GM19438 (cell line): Measurements from ENCODE around the gene PHETA2.
"Not testable (repeated sequence)": the region's sequence is repeated elsewhere in the genome, so short reads cannot be mapped to it uniquely, and the experiment has no call there.

ENCODE experiments used
- ATAC-seq: cut with Tn5 transposase; IDR thresholded peaks from one replicate; pipeline ENCODE4 v1.9.1; 2021; ENCODE audit warnings: low read depth; ENCODE audit not compliant: unreplicated experiment

PHETA2 gene

GRCh38 chr22:42069801-42070516, 4.1 kb upstream of the PHETA2 start:
- peak; percentile 14 for ATAC-seq

GRCh38 chr22:42070517-42071422, 3.3 kb upstream of the PHETA2 start, which contains the start of gene NAGA:
Gene NAGA (minus strand): TSS chr22:42070812. CDS start chr22:42070297, 515 bp downstream.
- peak; percentile 87 for ATAC-seq

DNA sequence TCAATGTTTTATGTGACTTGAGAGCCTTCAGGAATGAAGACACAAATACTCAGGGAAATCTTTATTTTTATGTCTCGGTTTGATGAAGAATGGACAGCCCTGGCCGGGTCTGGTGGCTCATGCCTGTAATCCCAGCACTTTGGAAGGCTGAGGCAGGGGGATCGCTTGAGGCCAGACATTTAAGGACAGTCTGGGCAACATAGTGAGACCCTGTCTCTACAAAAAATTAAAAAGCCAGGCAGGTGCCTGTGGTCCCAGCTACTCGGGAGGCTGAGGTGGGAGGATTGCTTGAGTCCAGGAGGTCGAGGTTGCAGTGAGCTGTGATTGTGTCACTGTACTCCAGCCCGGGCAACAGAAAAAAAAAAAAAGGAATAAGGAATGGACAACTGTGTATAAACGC, 2.5 kb upstream of the PHETA2 start:
- not testable (repeated sequence) for ATAC-seq

GRCh38 chr22:42072606-42073330, 1.3 kb upstream of the PHETA2 start:
- no peak for ATAC-seq

DNA sequence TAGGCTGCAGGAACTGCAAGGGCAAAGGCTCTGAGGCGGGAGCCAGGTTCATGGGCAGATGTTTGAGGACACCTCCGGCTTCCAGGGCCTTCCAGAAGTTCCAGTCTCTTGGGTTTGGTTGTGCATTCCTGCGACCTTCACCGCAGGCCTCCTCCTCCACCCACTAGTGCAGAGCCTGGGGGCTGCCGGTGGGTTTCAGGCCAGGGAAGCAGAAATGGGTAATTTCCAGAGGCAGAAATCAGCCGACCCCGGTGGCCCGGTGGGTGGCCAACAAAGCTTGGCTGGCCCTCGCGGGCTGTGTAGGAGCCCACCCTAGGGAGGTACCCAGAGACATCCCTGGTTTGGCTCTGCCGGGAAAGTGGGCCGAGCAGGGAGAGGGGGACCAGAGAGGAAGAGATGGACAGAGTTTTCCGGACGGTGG, 417 bp upstream of the PHETA2 start:
- ATAC-seq = no peak

DNA sequence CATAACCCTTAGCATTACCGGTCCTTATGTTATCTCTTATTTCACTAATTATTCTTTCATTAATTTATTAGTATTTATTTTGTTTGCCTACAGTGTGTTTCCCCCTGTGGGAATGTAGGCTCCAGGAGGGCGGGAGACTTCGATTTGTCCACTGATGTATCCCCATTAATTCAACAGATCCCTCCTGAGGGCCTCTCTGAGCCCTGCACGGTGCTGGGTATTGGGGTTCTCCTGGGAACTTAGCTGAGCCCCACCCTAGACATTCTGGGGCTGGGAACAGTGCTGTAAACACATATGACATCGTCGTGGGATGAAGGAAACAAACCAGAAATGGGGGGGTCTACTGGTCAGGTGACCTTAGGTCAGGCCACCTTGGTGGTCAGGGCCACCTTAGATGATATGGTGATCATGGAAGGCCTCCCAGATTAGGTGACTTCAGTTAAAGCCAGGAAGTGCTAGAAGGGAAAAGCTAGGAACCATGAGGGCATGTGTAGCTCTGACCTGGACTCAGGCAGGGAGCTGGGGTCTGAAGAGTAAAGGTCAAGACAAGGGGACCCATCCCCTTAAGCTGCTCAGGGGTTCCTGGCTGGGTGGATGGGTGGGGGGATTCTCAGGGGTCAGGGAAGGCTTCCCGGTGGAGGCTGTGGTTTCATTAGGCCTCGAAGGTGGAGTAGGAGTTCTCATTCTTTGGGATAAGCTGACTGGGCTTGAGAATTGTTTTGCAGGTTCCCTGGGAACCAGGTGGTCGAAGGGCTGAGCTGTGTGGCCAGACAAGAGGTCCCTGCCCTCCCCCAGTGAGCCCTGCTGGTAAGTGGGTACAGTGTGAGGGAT, 1.0 kb downstream of the PHETA2 start:
- ATAC-seq = no peak

DNA sequence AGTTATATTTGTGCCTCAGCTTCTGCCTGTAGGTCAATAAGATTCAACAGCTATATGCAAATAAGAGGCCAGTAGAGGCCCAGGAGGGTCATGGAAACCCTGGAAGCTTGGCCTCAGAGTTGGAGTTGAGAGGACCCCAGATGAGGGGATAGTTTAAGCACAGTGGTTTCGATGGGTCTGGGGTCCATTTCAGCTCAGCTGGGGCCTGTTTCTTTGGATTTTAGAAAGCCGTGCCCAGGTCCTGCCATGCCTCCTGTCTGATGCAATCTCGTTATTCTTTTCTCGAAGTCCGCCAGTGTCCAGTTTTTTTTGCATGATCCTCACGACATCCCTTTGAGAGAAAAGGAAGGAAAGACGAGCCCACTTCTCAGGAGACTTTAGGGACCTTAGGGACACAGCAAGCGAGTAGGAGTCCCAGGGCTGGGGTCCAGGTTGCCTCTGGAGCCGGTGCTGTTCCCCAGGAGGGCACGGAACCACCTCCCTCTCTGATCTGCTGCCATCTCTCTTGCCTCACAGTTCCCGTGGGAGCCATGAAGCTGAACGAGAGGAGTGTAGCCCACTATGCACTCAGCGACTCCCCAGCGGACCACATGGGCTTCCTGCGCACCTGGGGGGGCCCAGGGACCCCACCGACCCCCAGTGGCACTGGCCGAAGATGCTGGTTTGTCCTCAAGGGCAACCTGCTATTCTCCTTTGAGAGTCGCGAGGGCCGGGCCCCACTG, 2.9 kb downstream of the PHETA2 start:
- no peak for ATAC-seq

DNA sequence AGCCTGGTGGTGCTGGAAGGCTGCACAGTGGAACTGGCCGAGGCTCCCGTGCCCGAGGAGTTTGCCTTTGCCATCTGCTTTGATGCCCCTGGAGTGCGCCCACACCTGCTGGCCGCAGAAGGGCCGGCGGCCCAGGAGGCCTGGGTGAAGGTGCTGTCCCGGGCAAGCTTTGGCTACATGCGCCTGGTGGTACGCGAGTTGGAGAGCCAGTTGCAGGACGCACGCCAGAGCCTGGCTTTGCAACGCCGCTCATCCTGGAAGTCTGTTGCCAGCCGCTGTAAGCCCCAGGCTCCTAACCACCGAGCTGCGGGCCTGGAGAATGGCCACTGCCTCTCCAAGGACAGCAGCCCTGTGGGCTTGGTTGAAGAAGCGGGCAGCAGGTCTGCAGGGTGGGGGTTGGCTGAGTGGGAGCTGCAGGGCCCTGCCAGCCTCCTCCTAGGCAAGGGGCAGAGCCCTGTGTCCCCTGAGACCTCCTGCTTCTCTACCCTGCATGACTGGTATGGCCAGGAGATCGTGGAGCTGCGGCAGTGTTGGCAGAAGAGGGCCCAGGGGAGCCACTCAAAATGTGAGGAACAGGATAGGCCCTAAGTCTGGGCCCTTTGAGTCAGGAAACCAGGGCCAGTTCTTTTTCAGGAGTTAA, 3.6 kb downstream of the PHETA2 start:
- no peak for ATAC-seq

DNA sequence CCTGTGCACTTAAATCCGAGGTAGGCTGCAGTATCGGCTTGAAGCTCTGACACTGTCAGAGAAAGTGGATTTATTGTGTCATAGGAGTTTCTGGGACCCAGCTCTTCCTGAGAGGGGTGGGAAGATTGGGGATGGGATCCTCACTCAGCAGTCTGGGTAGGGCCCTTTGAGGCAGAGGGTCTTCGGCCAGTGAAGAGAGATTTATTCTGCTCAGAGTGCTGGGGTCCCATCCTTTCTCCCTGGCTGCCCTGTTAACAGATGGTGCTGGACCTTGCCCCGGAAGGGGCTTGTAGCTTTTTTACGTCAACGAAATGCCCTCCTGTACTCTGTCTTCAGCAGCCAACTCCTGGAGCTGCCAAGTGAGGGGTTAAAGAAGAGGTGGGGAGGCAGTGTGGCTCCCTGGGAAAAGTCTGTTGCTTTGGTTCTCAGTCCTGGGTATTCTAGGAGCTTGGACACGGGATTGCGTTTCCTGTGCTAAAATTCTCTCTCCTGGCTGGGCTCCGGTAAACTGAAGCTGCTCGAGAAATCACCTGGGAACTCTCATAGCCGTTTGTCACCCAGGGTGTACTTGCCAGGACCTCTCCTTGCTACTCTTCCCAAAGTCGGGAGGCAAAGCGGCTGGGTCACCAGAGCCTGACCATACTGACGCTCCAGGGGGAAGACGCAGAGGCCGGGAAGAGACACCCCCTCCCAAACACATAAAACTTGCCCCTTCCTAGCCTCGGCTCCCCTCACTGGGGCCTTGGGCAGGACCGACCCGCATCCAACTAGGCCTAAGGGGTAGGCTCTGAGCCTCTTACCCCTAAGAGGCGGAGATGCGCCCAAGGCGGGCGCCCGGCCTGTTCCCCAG, 4.6 kb downstream of the PHETA2 start:
- no peak for ATAC-seq

DNA sequence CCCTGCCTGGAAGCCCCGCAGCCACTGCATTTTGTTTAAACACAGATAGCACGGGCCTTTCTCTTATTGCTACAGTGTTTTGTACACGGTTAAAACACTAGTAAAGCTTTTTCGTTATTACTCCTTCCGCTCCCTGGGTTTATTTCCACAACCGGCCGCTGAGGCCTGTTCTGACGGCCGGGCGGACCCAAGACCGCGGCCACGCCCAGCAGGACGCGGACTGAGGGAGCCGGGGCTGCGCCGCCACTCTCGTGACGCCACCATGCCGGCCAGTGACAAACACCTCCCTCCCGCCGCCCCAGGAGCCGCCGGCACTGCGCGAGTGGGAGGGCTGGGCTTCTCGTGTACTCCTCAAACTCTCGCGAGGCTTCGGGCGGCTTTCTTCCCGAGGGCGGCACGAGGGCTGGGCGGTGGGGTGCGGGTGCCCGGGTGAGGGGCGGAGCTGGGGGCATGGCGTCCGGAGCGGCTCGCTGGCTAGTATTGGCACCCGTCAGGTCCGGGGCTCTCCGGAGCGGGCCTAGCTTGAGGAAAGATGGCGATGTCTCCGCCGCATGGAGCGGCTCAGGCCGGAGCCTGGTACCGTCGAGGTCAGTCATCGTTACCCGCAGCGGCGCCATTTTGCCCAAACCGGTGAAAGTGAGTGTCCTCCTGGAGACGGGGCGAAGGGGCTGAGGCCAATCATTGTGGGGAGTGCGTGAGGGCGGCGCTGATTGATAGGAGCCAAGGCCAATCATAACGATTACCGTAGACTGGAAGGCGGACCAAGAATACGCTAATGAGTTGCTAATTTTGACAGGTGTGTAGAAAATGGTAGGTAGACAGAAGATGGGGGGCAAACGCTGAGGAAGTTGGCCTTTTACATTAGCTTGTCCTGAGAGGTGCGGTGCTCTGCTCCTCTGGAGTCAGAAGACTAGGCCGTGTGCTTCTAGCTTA, 5.5 kb downstream of the PHETA2 start, which contains the start of gene SMDT1:
Gene SMDT1, plus strand, starts transcription at position 382 of the 933 bp plus-strand sequence. Its CDS starts 69 bp downstream, at position 451.
- ATAC-seq = peak; percentile 84

- ATAC-seq = no peak
Observed at GRCh38 chr22:42080287-42080686, 6.2 kb downstream of the PHETA2 start.

- no peak for ATAC-seq
Observed at GRCh38 chr22:42083119-42083518, 9.1 kb downstream of the PHETA2 start.

- no peak for ATAC-seq
Observed at GRCh38 chr22:42084874-42085273, 10.8 kb downstream of the PHETA2 start.

GRCh38 chr22:42086051-42086450, 12.0 kb downstream of the PHETA2 start:
- no peak for ATAC-seq

- ATAC-seq = peak; percentile 92
Observed at GRCh38 chr22:42090596-42091454, 16.8 kb downstream of the PHETA2 start, which contains the start of gene NDUFA6. Gene NDUFA6 (minus strand): TSS chr22:42090772. CDS start chr22:42090744, 28 bp downstream.

GRCh38 chr22:42091455-42091782, 17.4 kb downstream of the PHETA2 start:
- no peak for ATAC-seq
